Peyer's patch (tissue), 4 donors: Measurements from ENCODE around the gene USP17L15. TPM values are rescaled to one million over a fixed set of nuclear protein-coding genes. Genes with fewer than 3 reads are reported as not detected.

Experiments used
- total RNA-seq, 4 donors: library from RNA; depleted of rRNA; stranded (reverse); fragments of >200 nt; gene quantifications; one replicate each; pipeline ENCODE4 v1.1.0, GENCODE V29; 2016

The USP17L15 gene
- total RNA-seq, 4 donors from 2014 or later = not detected

Other genes with a start within 250 kb of the USP17L15 start
- not detected for gene FAM90A26, start 64.0 kb upstream of the USP17L15 start, total RNA-seq
- not detected for gene USP17L10, start 23.7 kb upstream of the USP17L15 start, total RNA-seq
- not detected for gene USP17L11, start 19.0 kb upstream of the USP17L15 start, total RNA-seq
- not detected for gene USP17L12, start 14.2 kb upstream of the USP17L15 start, total RNA-seq
- not detected for gene USP17L13, start 9.5 kb upstream of the USP17L15 start, total RNA-seq
- not detected for gene USP17L17, start 9.5 kb downstream of the USP17L15 start, total RNA-seq
- not detected for gene USP17L18, start 14.2 kb downstream of the USP17L15 start, total RNA-seq
- not detected for gene USP17L19, start 19.0 kb downstream of the USP17L15 start, total RNA-seq
- not detected for gene USP17L20, start 23.7 kb downstream of the USP17L15 start, total RNA-seq
- gene USP17L21, start 28.5 kb downstream of the USP17L15 start, total RNA-seq = not detected
- not detected for gene USP17L22, start 33.2 kb downstream of the USP17L15 start, total RNA-seq
- gene USP17L24, start 90.8 kb downstream of the USP17L15 start, total RNA-seq = not detected
- gene USP17L25, start 95.5 kb downstream of the USP17L15 start, total RNA-seq = not detected
- not detected for gene USP17L26, start 100.3 kb downstream of the USP17L15 start, total RNA-seq
- gene USP17L5, start 105.0 kb downstream of the USP17L15 start, total RNA-seq = not detected
- gene USP17L27, start 109.8 kb downstream of the USP17L15 start, total RNA-seq = not detected
- gene USP17L28, start 114.5 kb downstream of the USP17L15 start, total RNA-seq = not detected
- not detected for gene USP17L29, start 119.3 kb downstream of the USP17L15 start, total RNA-seq
- gene USP17L30, start 128.7 kb downstream of the USP17L15 start, total RNA-seq = not detected
- gene DEFB131A, start 210.0 kb downstream of the USP17L15 start, total RNA-seq = not detected